NCI-H187 treated with DMSO at 0.1 percent for 48 hours (cell line): Measurements from ENCODE around the gene RNU1-1.
"Not testable (repeated sequence)": the region's sequence is repeated elsewhere in the genome, so short reads cannot be mapped to it uniquely, and the experiment has no call there.

ENCODE experiments used
- DNase-seq: peaks from one replicate; lab custom pipeline; 2025; lab: John Stamatoyannopoulos, UW

The RNU1-1 gene

DNA sequence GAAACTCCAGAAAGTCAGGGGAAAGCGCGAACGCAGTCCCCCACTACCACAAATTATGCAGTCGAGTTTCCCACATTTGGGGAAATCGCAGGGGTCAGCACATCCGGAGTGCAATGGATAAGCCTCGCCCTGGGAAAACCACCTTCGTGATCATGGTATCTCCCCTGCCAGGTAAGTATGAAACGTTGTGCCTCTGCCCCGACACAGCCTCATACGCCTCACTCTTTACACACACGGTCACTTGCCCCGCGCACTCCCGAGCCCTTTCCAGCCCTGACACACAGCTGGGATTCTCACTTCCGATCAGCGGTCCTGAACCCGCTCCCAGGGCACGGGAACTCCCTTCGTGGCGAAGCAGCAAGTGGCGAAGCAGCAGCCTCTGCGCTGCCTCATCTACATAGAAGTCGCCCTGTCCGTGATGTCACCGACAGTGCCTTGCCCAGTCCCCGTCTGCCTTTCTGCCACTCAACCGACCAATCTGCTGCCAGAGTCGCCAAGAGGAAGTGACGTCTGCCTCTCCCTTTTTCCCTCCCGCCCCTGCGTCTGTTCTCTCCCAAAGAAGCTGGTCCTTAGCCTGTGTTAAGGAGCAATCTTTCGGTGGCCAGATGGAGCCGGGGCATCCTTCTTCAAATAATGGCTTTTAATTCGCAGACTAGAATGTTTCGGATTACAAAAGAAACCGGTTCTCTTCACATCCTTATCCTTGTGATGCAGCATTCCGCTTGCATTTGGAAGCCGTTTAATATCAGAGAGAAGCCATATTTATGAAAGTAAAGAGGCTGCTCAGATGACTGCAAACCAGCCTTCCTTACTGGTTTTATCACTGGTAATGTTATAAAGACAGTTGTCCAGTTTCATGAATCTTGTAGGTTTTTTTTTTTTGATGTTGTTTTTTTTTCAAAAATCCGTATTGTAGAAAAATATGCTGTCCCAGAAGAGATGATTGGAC is at the start of gene RNU1-1:
TSS of gene RNU1-1 (minus strand) at position 179 of the 949 bp plus-strand sequence.
- DNase-seq: peak; percentile 56

DNA sequence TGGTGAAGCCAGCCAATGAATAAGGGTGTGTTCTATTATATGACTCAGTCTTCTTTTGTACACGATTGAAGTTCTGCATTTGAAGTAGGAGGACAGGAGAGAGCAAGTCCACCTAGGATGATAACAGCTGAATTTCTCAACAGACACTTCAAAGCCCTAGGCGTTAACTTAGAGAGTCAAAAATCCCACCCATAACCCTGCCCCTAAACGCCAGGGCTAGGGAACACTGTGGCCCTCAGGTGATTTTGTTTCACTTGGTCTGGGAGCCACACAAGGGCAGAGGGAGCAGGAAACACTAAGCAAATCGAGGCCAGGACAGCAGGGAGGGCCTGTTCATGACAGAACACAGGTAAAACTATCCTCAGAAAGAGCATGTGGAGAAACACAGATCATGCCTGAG is 47.0 kb upstream of the RNU1-1 start:
- DNase-seq: not testable (repeated sequence)

DNA sequence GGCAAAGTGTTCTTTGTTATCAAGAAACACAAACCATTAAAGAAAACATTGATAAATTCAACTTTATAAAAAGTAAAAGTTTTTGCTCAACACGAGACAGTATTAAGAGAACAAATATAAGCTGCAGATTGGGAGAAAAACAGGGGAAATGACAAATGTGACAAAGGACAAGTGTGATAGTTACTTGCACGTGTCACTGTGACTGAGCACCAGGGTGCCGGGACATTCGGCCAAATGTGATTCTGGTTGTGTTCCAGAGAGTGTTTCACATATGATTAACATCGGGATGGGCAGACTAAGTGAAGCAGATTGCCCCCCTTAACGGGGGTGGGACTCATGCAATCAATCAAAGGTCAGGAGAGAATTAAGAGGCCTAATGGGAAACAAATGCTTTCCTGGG is 46.4 kb upstream of the RNU1-1 start:
- not testable (repeated sequence) for DNase-seq

- not testable (repeated sequence) for DNase-seq
Observed at GRCh38 chr1:16559688-16560087, 45.6 kb upstream of the RNU1-1 start.

- not testable (repeated sequence) for DNase-seq
Observed at GRCh38 chr1:16557034-16557433, 42.9 kb upstream of the RNU1-1 start.

DNA sequence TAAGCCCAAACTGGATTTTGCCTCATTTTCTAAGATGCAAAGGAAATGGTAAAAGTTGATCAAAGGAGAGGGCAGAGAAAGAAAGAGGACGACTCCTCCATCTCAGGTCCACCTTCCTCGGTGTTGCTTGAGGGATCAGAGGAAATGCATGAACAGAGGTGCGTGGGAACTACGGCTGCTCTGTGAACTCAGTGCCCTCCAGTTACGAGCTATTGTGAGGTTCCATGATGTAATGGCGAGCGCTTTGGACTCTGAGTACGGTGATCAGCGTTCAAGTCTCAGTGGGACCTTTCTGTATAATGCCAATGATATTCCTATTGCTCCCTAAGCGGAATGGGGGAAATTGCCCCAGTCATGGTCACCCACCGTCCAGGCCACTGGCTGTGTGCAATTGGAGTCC is 39.2 kb upstream of the RNU1-1 start:
- not testable (repeated sequence) for DNase-seq

- not testable (repeated sequence) for DNase-seq
Observed at GRCh38 chr1:16550212-16550918, 36.3 kb upstream of the RNU1-1 start.

GRCh38 chr1:16549545-16549944 is 35.5 kb upstream of the RNU1-1 start:
- not testable (repeated sequence) for DNase-seq

DNA sequence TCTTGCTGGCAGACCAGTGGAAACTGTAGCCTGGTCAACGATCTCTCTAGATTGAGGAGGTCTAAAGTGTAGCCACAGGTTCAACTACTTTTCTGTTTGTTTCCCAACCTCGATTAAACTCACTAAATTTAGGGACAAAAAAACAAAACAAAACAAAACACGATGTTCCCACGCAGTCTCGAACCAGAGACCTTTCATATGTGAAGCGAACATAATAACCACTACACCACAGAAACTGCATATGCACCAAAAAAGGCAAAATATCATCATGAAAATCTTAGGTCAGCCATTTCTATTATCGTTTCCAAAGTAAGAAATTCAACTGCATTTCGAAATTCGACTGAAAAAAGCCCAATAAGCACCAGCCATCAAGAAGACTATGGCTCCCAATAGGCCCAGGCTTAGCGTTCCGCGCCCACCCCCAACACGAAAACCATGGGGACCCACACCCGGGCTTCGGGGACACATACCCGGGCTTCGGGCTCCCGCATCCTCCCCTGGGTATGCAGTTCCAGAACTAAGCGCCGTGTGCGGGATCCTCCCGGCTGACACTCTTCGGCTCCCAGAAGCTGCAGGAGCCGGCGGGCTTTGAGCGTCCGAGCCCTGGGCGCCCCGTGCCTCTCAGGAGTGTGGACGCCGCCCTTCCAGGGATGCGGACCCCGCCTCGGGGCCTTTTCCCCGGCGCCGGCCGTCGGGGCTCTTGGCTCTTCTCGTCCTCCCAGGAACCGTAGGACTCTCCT is 33.6 kb upstream of the RNU1-1 start:
- not testable (repeated sequence) for DNase-seq

- not testable (repeated sequence) for DNase-seq
Observed at GRCh38 chr1:16545682-16546095, 31.6 kb upstream of the RNU1-1 start.

DNA sequence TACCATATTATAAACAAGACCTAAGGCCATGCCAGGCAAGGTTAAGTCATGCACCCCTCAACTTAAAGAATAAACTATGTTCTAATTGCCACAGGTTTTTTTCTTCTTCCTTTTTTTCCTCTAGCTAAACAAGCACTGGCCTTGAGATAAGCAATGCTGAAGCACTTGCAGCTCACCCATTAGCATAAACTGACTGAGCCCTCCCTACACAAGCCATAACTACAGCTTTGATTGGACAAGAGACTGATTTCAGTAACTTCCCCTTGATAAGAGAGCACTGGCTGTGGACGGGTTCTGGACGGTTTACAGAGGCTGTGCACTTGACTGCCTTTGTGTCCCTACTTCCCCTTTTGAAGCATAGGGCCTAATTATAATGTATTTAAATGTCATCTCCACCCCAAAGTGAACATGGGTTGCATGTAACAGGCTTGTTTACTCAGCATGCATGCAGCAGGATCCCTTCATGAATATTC is 26.4 kb upstream of the RNU1-1 start:
- DNase-seq: not testable (repeated sequence)

DNA sequence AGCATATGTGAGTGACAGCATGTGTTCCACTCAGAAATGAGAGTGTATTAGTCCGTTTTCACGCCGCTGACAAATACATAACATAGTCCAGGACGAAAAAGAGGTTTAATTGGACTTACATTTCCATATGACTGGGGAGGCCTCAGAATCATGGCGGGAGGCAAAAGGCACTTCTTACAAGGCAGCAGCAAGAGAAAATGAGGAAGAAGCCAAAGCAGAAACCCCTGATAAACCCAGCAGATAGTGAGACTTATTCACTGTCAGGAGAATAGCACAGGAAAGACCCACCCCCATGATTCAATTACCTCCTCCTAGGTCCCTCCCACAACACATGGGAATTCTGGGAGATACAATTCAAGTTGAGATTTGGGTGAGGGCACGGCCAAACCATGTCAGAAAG is 23.4 kb upstream of the RNU1-1 start:
- DNase-seq: not testable (repeated sequence)

DNA sequence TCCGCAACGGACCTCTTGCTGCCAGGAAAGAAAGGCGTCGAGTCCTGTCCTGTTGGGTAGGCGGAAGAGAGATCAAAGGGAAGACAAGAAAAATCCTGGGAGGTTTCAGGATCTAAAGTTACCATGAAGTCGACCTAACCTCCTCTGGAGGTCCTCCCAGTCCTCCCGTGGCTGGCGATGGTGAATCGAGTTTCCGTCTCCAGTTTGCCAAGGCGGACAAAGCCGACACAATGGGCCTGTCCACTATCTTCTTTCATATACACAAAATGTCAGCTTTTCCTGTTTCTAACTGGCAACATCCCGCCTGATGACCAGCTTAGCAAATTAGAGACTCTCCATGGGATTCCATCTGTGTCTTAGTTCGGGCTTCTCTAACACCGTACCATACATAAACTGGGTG is 22.7 kb upstream of the RNU1-1 start:
- DNase-seq: not testable (repeated sequence)

GRCh38 chr1:16535898-16536297 is 21.8 kb upstream of the RNU1-1 start:
- not testable (repeated sequence) for DNase-seq

- DNase-seq: not testable (repeated sequence)
Observed at GRCh38 chr1:16535487-16535886, 21.4 kb upstream of the RNU1-1 start.

- not testable (repeated sequence) for DNase-seq
Observed at GRCh38 chr1:16534829-16535456, 20.9 kb upstream of the RNU1-1 start.

GRCh38 chr1:16534239-16534828 is 20.2 kb upstream of the RNU1-1 start:
- DNase-seq: not testable (repeated sequence)

GRCh38 chr1:16532235-16532991 is 18.3 kb upstream of the RNU1-1 start:
- DNase-seq: not testable (repeated sequence)

DNA sequence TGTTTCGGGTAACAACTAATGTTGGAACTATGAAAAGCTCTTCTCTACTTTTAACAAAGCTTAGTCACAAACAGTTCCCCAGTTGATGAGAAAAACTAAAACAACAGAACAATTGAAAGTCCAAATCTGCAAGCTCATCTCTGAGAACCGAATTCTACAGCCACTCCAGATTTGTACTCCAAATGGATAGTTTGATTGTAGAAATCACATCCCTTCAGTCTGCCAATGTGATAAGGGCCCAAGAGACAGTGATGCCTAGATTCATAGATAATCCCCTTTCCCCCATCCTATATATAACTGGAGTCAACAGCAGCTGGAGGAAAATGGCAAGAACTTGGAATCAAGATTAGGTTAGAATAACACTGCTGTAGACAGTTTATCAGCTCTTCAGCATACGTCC is 14.3 kb upstream of the RNU1-1 start:
- not testable (repeated sequence) for DNase-seq

- DNase-seq: not testable (repeated sequence)
Observed at GRCh38 chr1:16525769-16526168, 11.7 kb upstream of the RNU1-1 start.
